HUES48 (cell line): Measurements from ENCODE around the gene NUP85.
"Not testable (repeated sequence)": the region's sequence is repeated elsewhere in the genome, so short reads cannot be mapped to it uniquely, and the experiment has no call there.

Source experiments
- H3K27ac ChIP-seq: one replicate; pipeline ENCODE4 v1.7.0; 2013; ENCODE audit warnings: low read depth, low read length, inconsistent platforms
- H3K27me3 ChIP-seq: 2 replicates; pipeline ENCODE4 v1.6.1; 2013; ENCODE audit warnings: mild to moderate bottlenecking, low read length; ENCODE audit not compliant: control insufficient read depth, insufficient read depth
- H3K36me3 ChIP-seq: 2 replicates; pipeline ENCODE4 v1.6.1; 2013; ENCODE audit warnings: low read length; ENCODE audit not compliant: control insufficient read depth, insufficient read depth
- H3K4me1 ChIP-seq: 2 replicates; pipeline ENCODE4 v1.6.1; 2013; ENCODE audit warnings: mild to moderate bottlenecking, low read length; ENCODE audit not compliant: control insufficient read depth, insufficient read depth
- H3K4me3 ChIP-seq: 2 replicates; pipeline ENCODE4 v1.5.1; 2013; ENCODE audit warnings: mild to moderate bottlenecking, low read depth, low read length
- H3K9ac ChIP-seq: 2 replicates; pipeline ENCODE4 v1.6.1; 2013; ENCODE audit warnings: mild to moderate bottlenecking, low read depth, low read length, moderate library complexity
- H3K9me3 ChIP-seq: 2 replicates; pipeline ENCODE4 v1.6.1; 2013; ENCODE audit warnings: low read length; ENCODE audit not compliant: control insufficient read depth, insufficient read depth

NUP85 gene

GRCh38 chr17:75270218-75270965 lies 64.9 kb downstream of the NUP85 start:
- Histone ChIP-seq H3K4me1 (peaks cover 5% of the 10 kb centered on the region; the same call in 1 of the 2 replicates), H3K27ac (peak overlapping the region; percentile 80), H3K9ac (peak overlapping the region; percentile 58), H3K4me3 (peak overlapping the region; percentile 94), H3K36me3 (peaks cover 38% of the 10 kb centered on the region), H3K9me3 (no peaks in the 10 kb centered on the region), H3K27me3 (no peaks in the 10 kb centered on the region)

DNA sequence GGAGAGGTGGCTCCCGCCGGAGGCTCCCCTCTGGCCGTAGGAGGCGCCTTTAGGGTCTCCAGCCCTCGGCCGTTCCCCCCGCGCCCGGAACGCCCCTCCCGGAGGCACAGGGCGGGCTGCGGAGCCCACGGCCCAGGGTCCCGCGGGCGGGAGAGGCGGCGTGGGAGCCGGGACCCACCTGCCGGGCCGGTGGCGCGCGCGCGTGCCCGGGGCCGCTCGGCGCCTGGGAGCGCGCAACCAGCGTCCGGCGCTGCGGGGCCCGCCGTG lies 65.4 kb downstream of the NUP85 start, which contains the start of gene MIF4GD:
Gene MIF4GD, minus strand, starts transcription at position 266 of the 267 bp plus-strand sequence. CDS start 1,036 bp downstream, outside the sequence.
- Histone ChIP-seq H3K4me1 (peaks cover 5% of the 10 kb centered on the region; the same call in 1 of the 2 replicates), H3K36me3 (peaks cover 33% of the 10 kb centered on the region), H3K27me3 (no peaks in the 10 kb centered on the region), H3K9ac (peak within 1 kb of the TSS; percentile 68), H3K27ac (peak within 1 kb of the TSS; percentile 80), H3K4me3 (peak within 1 kb of the TSS; percentile 94), H3K9me3 (no peaks in the 10 kb centered on the region)

- H3K36me3 ChIP-seq, result peaks cover 28% of the 10 kb centered on the region
- H3K27ac ChIP-seq, result no peak overlapping the region
These were observed 65.9 kb downstream of the NUP85 start for GRCh38 chr17:75271233-75271954.

GRCh38 chr17:75271955-75272847 lies 66.7 kb downstream of the NUP85 start:
- Histone ChIP-seq H3K27ac (no peak overlapping the region), H3K4me3 (peak overlapping the region; percentile 94)

More at GRCh38 chr17:75271233-75271954, 65.9 kb downstream of the NUP85 start:
- H3K4me1 ChIP-seq, result peaks cover 5% of the 10 kb centered on the region; the same call in 1 of the 2 replicates
- H3K27me3 ChIP-seq, result no peaks in the 10 kb centered on the region
- peak overlapping the region; percentile 94 for H3K4me3 ChIP-seq
- H3K9ac ChIP-seq, result peak overlapping the region; percentile 68; the same call in 1 of the 2 replicates
- no peaks in the 10 kb centered on the region for H3K9me3 ChIP-seq

DNA sequence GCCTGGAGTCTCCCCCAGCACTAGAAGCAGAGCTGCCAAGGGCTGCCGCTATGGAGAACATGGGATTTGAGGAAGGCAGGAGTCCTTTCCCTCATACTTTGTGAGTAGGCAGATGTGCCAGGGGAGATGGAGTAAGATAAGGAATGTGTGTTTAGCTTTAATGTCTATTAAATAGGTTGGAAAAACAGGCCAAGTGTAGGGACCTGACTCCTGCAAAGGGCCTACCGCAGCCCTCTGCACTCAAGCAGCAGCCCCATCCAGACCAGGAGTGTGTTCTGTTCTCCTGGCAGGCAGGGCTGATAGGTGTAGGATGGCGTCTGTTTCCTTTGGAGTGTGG lies 67.3 kb downstream of the NUP85 start:
- no peaks in the 10 kb centered on the region for H3K27me3 ChIP-seq
- H3K4me3 ChIP-seq, result no peak overlapping the region
- no peak overlapping the region for H3K9ac ChIP-seq
- no peaks in the 10 kb centered on the region for H3K9me3 ChIP-seq
- peaks cover 3% of the 10 kb centered on the region; the same call in 1 of the 2 replicates for H3K4me1 ChIP-seq
- peaks cover 25% of the 10 kb centered on the region for H3K36me3 ChIP-seq
- no peak overlapping the region for H3K27ac ChIP-seq

More at GRCh38 chr17:75271955-75272847, 66.7 kb downstream of the NUP85 start:
- Histone ChIP-seq H3K9me3 (no peaks in the 10 kb centered on the region), H3K9ac (no peak overlapping the region), H3K36me3 (peaks cover 23% of the 10 kb centered on the region), H3K27me3 (no peaks in the 10 kb centered on the region), H3K4me1 (peaks cover 5% of the 10 kb centered on the region; the same call in 1 of the 2 replicates)

GRCh38 chr17:75273977-75274708 lies 68.7 kb downstream of the NUP85 start:
- H3K9ac ChIP-seq, result no peak overlapping the region
- H3K27ac ChIP-seq, result no peak overlapping the region

GRCh38 chr17:75277664-75278071 lies 72.2 kb downstream of the NUP85 start:
- no peaks in the 10 kb centered on the region for H3K9me3 ChIP-seq
- H3K27me3 ChIP-seq, result no peaks in the 10 kb centered on the region
- no peaks in the 10 kb centered on the region for H3K4me1 ChIP-seq
- H3K4me3 ChIP-seq, result no peak overlapping the region
- H3K9ac ChIP-seq, result no peak overlapping the region
- peaks cover 37% of the 10 kb centered on the region for H3K36me3 ChIP-seq
- no peak overlapping the region for H3K27ac ChIP-seq

More at GRCh38 chr17:75273977-75274708, 68.7 kb downstream of the NUP85 start:
- H3K4me3 ChIP-seq, result no peak overlapping the region
- no peaks in the 10 kb centered on the region for H3K27me3 ChIP-seq
- no peaks in the 10 kb centered on the region for H3K9me3 ChIP-seq
- no peaks in the 10 kb centered on the region for H3K4me1 ChIP-seq
- peaks cover 29% of the 10 kb centered on the region for H3K36me3 ChIP-seq

GRCh38 chr17:75280189-75280588 lies 74.7 kb downstream of the NUP85 start:
- H3K4me1 ChIP-seq, H3K27me3 ChIP-seq, H3K4me3 ChIP-seq, H3K27ac ChIP-seq, H3K9ac ChIP-seq, H3K9me3 ChIP-seq: not testable (repeated sequence)
- peaks cover 30% of the 10 kb centered on the region for H3K36me3 ChIP-seq

- H3K36me3 ChIP-seq, result peaks cover 34% of the 10 kb centered on the region
- H3K27ac ChIP-seq, result no peak overlapping the region
- H3K9ac ChIP-seq, result no peak overlapping the region
These were observed 79.6 kb downstream of the NUP85 start for GRCh38 chr17:75285123-75285522.

More at GRCh38 chr17:75285123-75285522, 79.6 kb downstream of the NUP85 start:
- Histone ChIP-seq H3K4me1 (peaks cover 3% of the 10 kb centered on the region; the same call in 1 of the 2 replicates), H3K27me3 (no peaks in the 10 kb centered on the region), H3K9me3 (no peaks in the 10 kb centered on the region), H3K4me3 (no peak overlapping the region)
